ENCODE data around the gene KCNE4.
A peak's percentile ranks its signal among the peaks of the same experiment; 100 is the strongest.

KCNE4 gene

GRCh38 chr2:223039618-223040017 lies 12.4 kb upstream of the KCNE4 start (continued):
- no peak for TF ChIP-seq TSHZ2 (CRISPR knock-in tag; IDR thresholded peaks at IDR 0.05)

- TF ChIP-seq ZNF8 (CRISPR knock-in tag; IDR thresholded peaks at IDR 0.05) (no peak), TCF4 (CRISPR knock-in tag; IDR thresholded peaks at IDR 0.05; ENCODE audit: borderline replicate concordance) (no peak), PPARA (CRISPR knock-in tag; IDR thresholded peaks at IDR 0.05; ENCODE audit: borderline replicate concordance) (no peak)
- no peak for ATAC-seq
Measured at GRCh38 chr2:223040527-223040926, 11.5 kb upstream of the KCNE4 start.

GRCh38 chr2:223041527-223042109 lies 10.4 kb upstream of the KCNE4 start:
- peak; percentile 98 for ATAC-seq
- TF ChIP-seq CSDC2 (CRISPR knock-in tag; IDR thresholded peaks at IDR 0.05) (no peak), TOX (CRISPR knock-in tag; IDR thresholded peaks at IDR 0.05; ENCODE audit: borderline replicate concordance) (no peak), SNAI2 (CRISPR knock-in tag; IDR thresholded peaks at IDR 0.05) (no peak), OSR1 (CRISPR knock-in tag; IDR thresholded peaks at IDR 0.05) (no peak), TCF4 (CRISPR knock-in tag; IDR thresholded peaks at IDR 0.05; ENCODE audit: borderline replicate concordance) (no peak), ARNTL (CRISPR knock-in tag; IDR thresholded peaks at IDR 0.05; ENCODE audit: borderline replicate concordance, low read depth) (no peak), CSRNP3 (CRISPR knock-in tag; IDR thresholded peaks at IDR 0.05) (no peak), TSHZ2 (CRISPR knock-in tag; IDR thresholded peaks at IDR 0.05) (no peak), ZFP3 (CRISPR knock-in tag; IDR thresholded peaks at IDR 0.05) (no peak), ESRRG (CRISPR knock-in tag; IDR thresholded peaks at IDR 0.05) (no peak), PPARA (CRISPR knock-in tag; IDR thresholded peaks at IDR 0.05; ENCODE audit: borderline replicate concordance) (no peak), ZC3H10 (CRISPR knock-in tag; IDR thresholded peaks at IDR 0.05) (no peak), CREB5 (CRISPR knock-in tag; IDR thresholded peaks at IDR 0.05; ENCODE audit: low read depth) (no peak), PATZ1 (CRISPR knock-in tag; IDR thresholded peaks at IDR 0.05; ENCODE audit: borderline replicate concordance) (no peak), ZNF565 (CRISPR knock-in tag; conservative IDR thresholded peaks at IDR 0.05; ENCODE audit: low read depth) (no peak), RARB (CRISPR knock-in tag; IDR thresholded peaks at IDR 0.05) (no peak), ISL1 (CRISPR knock-in tag; IDR thresholded peaks at IDR 0.05) (no peak)

- no peak for ATAC-seq
- TF ChIP-seq TSHZ2 (CRISPR knock-in tag; IDR thresholded peaks at IDR 0.05) (no peak), TOX (CRISPR knock-in tag; IDR thresholded peaks at IDR 0.05; ENCODE audit: borderline replicate concordance) (no peak), ZFP3 (CRISPR knock-in tag; IDR thresholded peaks at IDR 0.05) (no peak), CREB5 (CRISPR knock-in tag; IDR thresholded peaks at IDR 0.05; ENCODE audit: low read depth) (no peak), GLIS3 (CRISPR knock-in tag; IDR thresholded peaks at IDR 0.05) (no peak), ISL1 (CRISPR knock-in tag; IDR thresholded peaks at IDR 0.05) (no peak), ZC3H10 (CRISPR knock-in tag; IDR thresholded peaks at IDR 0.05) (no peak)
Measured at GRCh38 chr2:223042284-223042683, 9.7 kb upstream of the KCNE4 start.
